Body of pancreas (tissue), 4 donors: Measurements from ENCODE around the gene TBX1. TPM values are rescaled to one million over a fixed set of nuclear protein-coding genes. Genes with fewer than 3 reads are reported as not detected.

Experiments
- ATAC-seq: fragments of 150-250 bp; one replicate; pipeline ENCODE4 v1.9.1; 2016
- DNase-seq, 4 donors: peaks; one replicate each; pipeline ENCODE4 v3.0.0-alpha.2; 2019
- H3K27ac ChIP-seq, 4 donors: fragments of 200-600 bp; sonication (generic); 1 replicate in 3 of 4; 2 replicates in 1 of 4; pipeline versions ENCODE4 v1.5.1 to v1.6.1; 2016 to 2019; ENCODE audit warnings: mild to moderate bottlenecking in 1 of 4, mixed read lengths in 1 of 4, moderate library complexity in 1 of 4
- H3K27me3 ChIP-seq, 2 donors: fragments of 200-600 bp; sonication (generic); one replicate each; pipeline ENCODE4 v1.6.0; 2016; ENCODE audit warnings: mild to moderate bottlenecking in 1 of 2
- H3K36me3 ChIP-seq, 2 donors: fragments of 200-600 bp; sonication (generic); replicated peaks in 1 of 2; 2 replicates each; pipeline ENCODE4 v1.5.1; 2016; ENCODE audit warnings: low read depth in 2 of 2; ENCODE audit not compliant: insufficient read depth in 1 of 2
- H3K4me1 ChIP-seq: fragments of 200-600 bp; sonication (generic); one replicate; pipeline ENCODE4 v1.6.0; 2016
- H3K4me3 ChIP-seq, 2 donors: fragments of 200-600 bp; sonication (generic); 1 replicate in 1 of 2; 2 replicates in 1 of 2; pipeline ENCODE4 v1.5.1; 2016 to 2019
- H3K9me3 ChIP-seq, 3 donors: fragments of 200-600 bp; sonication (generic); 1 replicate in 2 of 3; 2 replicates in 1 of 3; pipeline ENCODE4 v1.5.1; 2016
- POLR2A ChIP-seq, 3 donors: fragments of 450-650 bp; IDR thresholded peaks; one replicate each; pipeline ENCODE4 v1.6.1; 2016; ENCODE audit warnings: antibody characterized with exemption in 3 of 3, mild to moderate bottlenecking in 2 of 3
- WGBS, 2 donors: methylation state at CpG; one replicate each; pipeline ENCODE4 v1.1.5; 2017; 5-methylcytosine and 5-hydroxymethylcytosine counted together
- intact Hi-C: fragments of 100-400 bp; cut with DNase I; formaldehyde crosslinking; loops from one replicate; pipeline ENCODE4 v1.15.1; 2023
- total RNA-seq, 2 donors: library from RNA; depleted of rRNA; stranded (reverse); fragments of >200 nt; gene quantifications; one replicate each; pipeline ENCODE4 v1.1.0, GENCODE V29; 2016
- TF ChIP-seq, protein P1 (sequence below), 7 experiments: fragments of 450-650 bp in 4 of 7; fragments of 200-600 bp in 3 of 7; sonication (generic) in 3 of 7; IDR thresholded peaks; one replicate each; pipeline ENCODE4 v1.5.1; 2016 to 2019; ENCODE audit warnings: antibody characterized with exemption in 7 of 7

The TBX1 gene
- total RNA-seq, 2 donors from 2014 or later = 1.0 TPM; not detected in 1

DNA sequence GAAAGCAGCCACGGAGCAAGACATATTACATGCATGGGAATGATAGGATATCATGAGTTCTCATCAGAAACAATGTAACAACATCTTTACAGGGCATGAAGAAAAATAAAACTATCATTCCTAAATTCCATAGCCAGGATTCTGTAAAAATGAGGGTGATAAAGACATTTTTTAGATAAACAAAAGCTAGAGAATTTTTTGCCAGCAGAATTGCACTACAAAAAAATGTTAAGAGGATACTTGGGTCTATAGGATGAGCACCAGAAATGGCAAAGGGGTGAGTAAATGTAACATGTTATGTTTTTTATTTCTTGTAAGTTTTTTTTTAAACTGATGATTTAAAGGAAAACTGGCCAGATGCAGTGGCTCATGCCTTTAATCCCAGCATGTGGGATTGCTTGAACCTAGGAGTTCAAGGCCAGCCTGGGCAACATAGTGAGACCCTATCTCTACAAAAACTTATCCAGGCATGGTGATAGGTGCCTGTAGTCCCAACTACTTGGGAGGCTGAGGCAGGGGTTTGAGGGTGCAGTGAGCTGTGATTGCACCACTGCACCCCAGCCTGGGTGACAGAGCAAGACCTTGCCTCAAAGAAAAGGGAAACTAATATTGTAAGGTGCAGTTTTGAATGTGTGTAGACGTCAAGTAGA, 33.2 kb downstream of the TBX1 start:
- Histone ChIP-seq H3K36me3 (no peaks in the 10 kb centered on the region), H3K4me1 (no peaks in the 10 kb centered on the region), H3K4me3 (no peak overlapping the region), H3K27ac (no peak overlapping the region), H3K27me3 (no peaks in the 10 kb centered on the region), H3K9me3 (no peaks in the 10 kb centered on the region)
- no peak for TF ChIP-seq POLR2A (IDR thresholded peaks at IDR 0.05)
- TF ChIP-seq, protein P1, sequence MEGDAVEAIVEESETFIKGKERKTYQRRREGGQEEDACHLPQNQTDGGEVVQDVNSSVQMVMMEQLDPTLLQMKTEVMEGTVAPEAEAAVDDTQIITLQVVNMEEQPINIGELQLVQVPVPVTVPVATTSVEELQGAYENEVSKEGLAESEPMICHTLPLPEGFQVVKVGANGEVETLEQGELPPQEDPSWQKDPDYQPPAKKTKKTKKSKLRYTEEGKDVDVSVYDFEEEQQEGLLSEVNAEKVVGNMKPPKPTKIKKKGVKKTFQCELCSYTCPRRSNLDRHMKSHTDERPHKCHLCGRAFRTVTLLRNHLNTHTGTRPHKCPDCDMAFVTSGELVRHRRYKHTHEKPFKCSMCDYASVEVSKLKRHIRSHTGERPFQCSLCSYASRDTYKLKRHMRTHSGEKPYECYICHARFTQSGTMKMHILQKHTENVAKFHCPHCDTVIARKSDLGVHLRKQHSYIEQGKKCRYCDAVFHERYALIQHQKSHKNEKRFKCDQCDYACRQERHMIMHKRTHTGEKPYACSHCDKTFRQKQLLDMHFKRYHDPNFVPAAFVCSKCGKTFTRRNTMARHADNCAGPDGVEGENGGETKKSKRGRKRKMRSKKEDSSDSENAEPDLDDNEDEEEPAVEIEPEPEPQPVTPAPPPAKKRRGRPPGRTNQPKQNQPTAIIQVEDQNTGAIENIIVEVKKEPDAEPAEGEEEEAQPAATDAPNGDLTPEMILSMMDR (IDR thresholded peaks at IDR 0.05) = no peak
- ATAC-seq (no peak), DNase-seq (no peak)
- intact Hi-C loops = no loop called here
- WGBS, 2 donors = 80 to 89% methylated on average over 2 of the region's 2 CpGs

DNA sequence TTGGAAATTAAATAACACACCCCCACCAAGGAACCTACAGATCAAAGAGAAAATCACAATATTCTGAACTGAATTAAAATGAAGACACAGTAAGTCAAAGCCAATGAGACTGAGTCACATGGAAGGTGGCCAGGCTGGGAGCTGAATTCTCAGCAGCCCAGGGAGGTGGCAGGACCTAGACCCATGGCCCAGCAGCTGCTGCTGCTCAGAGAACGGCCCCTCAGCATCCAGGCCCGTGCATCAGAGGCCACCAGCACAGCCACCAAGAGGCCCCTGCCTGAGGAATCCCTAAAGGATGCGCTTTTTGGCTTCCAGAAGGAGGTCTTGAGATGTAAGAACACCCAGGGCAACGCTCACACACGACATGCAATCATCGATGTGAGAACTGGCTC, 35.0 kb downstream of the TBX1 start:
- no peak for DNase-seq
- WGBS, 2 donors = 88 to 92% methylated on average over 6 of the region's 6 CpGs
- Histone ChIP-seq H3K9me3 (no peaks in the 10 kb centered on the region), H3K27me3 (no peaks in the 10 kb centered on the region), H3K4me3 (no peak overlapping the region), H3K36me3 (no peaks in the 10 kb centered on the region), H3K27ac (no peak overlapping the region), H3K4me1 (no peaks in the 10 kb centered on the region)
- intact Hi-C loops = no loop called here
- no peak for TF ChIP-seq POLR2A (IDR thresholded peaks at IDR 0.05)
- TF ChIP-seq, protein P1 (IDR thresholded peaks at IDR 0.05) = no peak
- ATAC-seq = no peak

DNA sequence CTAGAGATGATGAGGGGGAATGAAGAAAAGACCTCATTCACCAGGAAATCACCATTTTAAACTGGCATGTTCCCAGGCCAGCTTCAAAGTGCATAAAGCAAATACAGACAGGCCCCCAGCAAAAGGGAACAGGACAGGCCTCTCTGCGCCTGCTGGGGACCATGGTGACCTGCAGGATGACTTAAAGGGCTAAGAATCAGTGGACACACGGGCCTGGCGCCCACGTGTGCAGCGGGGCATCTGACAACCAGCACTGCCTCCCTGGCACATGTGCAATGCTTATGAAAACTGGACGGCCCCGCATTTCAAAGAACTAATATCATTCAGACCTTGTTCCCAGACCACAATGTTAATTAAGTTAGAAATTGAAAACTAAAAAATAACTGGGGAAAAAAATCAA, 35.6 kb downstream of the TBX1 start:
- 81 to 85% methylated on average over 7 of the region's 7 CpGs for WGBS, 2 donors
- Histone ChIP-seq H3K36me3 (no peaks in the 10 kb centered on the region), H3K27me3 (no peaks in the 10 kb centered on the region), H3K4me1 (no peaks in the 10 kb centered on the region), H3K27ac (no peak overlapping the region), H3K4me3 (no peak overlapping the region), H3K9me3 (no peaks in the 10 kb centered on the region)
- DNase-seq (no peak), ATAC-seq (no peak)
- TF ChIP-seq, protein P1 (IDR thresholded peaks at IDR 0.05) = no peak
- no peak for TF ChIP-seq POLR2A (IDR thresholded peaks at IDR 0.05)
- intact Hi-C loops = no loop called here

DNA sequence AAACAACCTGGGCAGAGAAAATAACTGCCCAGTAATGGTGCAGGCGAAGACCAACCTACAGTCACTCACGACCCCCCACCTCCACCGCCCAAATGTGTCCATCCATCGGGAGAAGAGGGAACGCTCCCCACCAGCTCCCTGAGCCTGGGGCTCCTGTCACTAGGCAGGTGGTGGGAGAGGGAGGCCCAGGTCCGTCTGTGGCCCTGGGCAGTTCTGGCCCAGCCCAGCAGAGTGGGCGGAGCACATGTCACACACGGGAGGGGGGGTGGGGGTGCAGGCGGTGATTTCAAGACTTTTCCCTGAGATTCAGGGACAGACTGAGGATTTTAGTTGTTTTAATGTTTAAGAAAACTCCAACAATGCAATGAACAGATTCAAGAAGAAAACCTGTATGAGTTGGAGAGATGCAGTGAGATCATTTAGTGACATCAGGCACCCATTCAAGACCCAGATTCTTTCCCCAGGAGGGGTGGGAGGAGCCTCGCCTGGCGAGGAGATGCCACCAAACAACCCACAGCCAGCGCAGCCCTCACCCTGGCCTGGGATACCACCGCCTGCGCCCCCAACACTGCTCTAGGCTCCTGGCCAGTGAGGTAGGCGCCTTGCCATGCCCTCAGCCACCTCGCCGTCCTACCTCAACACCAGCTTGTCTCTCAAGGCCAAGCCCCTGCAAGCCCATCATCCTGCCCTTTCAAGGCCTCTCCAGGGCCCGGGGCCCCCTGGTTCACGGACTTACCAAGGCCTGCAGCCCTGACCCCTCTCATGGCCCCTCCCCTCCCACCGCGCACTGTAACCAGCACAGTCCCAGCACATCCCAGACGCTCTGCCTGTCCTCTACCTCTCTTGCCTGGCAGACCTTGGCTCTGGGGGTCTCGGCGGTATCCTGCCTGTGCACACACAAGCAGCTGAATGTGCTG, 36.8 kb downstream of the TBX1 start:
- ATAC-seq (no peak), DNase-seq (no peak)
- intact Hi-C loops = no loop called here
- Histone ChIP-seq H3K4me1 (no peaks in the 10 kb centered on the region), H3K27ac (no peak overlapping the region), H3K27me3 (no peaks in the 10 kb centered on the region), H3K36me3 (no peaks in the 10 kb centered on the region), H3K9me3 (no peaks in the 10 kb centered on the region), H3K4me3 (no peak overlapping the region)
- WGBS, 2 donors = 77 to 80% methylated on average over 18 to 24 of the region's 24 CpGs
- TF ChIP-seq POLR2A (IDR thresholded peaks at IDR 0.05) = no peak
- TF ChIP-seq, protein P1 (IDR thresholded peaks at IDR 0.05) = no peak
